Anterior cingulate cortex (tissue), 58 donors: ENCODE measurements around the gene UQCC2.

Experiments
- DNase-seq, 58 donors: peaks; one replicate each; lab custom pipeline; 2025; lab: John Stamatoyannopoulos, UW

Gene UQCC2

DNA sequence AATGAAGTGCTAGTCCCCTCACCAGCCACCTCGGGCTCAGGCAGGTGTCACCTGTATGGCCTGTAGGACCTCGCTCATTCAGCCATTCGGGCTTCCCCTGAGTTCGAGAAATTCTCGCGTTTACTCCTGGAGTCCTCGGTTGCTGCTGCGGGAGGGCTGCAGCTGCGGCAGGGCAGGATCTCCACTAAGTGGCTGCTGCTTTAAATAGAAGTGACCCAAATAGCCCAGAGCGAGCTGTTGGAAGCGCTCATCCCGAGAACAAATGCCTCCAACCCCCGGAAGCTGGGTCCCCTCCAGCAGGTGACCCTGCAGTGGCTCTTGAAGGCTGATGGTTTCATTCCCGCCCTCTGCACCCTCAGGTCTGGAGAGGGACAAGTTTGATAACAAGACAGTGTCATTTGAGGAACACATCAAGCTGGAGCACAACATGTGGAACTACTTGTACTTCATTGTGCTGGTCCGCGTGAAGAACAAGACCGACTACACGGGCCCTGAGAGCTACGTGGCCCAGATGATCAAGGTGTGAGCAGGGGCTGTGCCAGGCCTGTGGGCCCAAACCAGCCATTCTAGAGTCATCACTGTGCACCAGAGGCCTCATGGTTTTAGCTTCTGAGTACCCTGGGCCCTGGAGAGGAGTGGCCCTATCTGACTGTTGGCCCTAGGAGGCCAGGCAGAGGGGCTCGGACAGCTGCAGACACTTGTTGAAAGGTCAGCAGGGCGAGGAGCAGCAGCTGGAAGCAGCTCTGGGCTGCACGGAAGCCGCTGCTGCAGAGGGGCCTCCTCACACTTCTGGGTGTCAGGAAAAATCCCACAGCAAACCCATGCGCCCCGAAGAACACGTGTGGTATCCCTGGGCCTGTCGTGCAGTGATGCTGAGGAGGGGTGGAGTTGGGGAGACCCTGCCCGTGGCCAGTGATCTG lies 18.1 kb downstream of the UQCC2 start:
- peak in 3 of 58 donors; percentile 13 to 46 (median 17) for DNase-seq

DNA sequence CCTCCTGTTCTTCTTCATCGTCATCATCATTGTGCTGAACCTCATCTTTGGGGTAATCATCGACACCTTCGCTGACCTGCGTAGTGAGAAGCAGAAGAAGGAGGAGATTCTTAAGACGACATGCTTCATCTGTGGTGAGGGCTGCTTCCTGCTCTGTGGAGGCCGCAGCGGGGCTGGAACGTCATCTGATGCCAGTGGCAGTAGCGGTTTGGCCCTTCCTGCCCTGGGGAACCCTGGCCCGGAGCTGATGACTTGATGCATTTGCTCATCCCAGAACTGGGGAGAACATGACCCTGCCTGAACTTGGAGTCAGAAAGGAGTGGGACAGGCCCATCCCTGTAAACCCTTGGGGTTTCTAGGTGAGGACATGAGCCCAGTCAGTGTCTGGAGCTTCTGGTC lies 18.7 kb downstream of the UQCC2 start:
- no peak for DNase-seq

DNA sequence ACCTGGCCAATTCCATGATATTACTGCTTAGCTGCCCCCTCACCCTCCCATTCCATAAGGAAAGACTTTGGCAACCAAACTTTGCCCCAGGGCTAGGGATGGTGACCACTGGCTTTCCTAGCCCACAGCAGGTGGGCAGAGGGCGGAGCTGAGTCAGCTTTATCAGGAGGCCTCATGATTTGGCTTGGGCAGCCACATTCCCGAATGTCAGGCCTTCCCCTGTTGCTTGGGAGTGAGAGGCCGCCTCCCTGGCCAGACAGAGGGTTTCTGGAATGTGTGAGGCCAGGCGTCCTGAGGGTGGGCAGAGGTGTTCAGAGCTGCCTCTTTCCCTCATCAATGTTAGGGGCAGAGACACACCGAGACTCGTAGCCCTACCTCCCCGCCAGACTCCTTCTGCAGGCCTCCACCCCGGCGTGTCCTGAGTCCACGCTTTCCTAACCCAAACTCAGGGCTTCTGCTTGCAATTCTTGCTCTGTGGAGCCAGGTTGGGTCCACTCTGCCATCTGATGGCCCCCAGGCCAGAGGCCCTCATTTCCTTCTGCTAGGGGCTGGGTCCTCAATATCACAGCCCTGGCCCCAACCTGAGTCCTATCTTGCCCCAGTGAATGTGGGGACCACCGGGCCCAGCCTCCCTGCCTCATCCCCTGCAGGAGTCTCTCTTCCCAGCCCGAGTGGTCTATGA lies 19.3 kb downstream of the UQCC2 start:
- no peak for DNase-seq

DNA sequence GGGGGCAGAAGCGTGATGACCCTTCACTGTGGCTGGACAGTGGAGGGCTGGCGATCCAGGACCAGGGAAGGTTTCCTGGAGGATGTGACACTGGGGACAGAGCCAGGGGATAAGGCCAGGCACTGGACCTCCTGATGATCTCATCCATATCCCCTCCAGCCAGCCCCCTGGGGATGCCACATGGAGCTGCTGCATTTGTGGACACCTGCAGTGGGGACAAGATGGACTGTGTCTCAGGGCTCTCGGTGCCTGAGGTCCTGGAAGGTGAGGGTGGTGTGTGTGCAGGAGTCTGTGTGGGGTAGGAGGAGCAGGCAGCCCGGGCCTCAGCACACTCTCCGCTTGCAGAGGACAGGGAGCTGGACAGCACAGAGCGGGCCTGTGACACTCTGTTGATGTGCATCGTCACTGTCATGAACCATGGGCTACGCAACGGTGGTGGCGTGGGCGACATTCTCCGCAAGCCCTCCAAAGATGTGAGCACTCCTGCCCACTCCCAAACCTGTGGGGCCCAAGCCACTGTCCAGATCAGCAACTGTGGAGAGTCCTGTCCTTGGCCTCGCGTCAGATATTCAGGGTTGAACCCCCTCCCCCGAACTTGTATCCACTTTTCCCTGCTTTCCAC lies 19.9 kb downstream of the UQCC2 start:
- no peak for DNase-seq

DNA sequence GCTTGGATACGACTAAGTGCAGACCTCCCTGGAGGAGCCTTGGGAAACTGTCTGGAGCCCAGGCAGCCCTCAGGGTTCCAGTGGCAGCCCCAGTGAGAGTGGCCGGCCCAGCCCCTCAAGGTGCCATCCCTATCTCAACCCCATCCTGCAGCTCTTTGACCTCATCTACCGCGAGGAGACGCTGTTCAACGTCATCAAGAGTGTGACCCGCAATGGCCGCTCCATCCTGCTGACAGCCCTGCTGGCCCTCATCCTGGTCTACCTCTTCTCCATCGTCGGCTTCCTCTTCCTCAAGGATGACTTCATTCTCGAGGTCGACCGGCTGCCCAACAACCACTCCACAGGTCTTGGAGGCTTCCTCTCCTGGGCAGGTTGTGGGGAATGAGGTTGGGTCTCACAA lies 20.7 kb downstream of the UQCC2 start:
- no peak for DNase-seq

DNA sequence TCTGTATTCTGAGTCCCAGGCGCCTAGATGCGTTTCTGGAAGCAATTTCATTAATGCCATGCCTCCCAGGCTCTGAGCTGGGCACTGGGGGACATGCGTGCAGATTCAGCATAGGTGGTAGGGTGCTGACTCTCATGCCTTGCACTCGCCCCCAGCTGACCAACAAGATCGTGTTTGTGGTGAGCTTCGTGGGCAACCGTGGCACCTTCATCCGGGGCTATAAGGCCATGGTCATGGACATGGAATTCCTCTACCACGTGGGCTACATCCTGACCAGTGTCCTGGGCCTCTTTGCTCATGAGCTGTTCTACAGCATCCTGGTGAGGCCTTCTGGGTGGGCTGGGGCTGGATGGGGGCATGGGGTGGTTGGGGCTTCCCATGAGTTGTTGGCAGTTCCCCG lies 21.6 kb downstream of the UQCC2 start:
- no peak for DNase-seq

DNA sequence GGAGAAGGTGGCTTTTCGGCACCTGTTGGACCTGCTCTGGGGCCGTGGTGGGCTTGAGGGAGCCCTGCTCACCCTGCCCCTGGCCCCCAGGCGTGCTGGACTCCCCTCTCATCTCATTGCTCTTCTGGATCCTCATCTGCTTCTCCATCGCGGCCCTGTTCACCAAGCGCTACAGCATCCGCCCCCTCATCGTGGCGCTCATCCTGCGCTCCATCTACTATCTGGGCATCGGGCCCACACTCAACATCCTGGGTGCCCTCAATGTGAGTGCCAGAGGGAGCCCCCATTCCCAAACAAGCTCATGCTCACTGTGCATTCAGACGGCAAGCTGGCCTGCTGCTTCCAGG lies 22.4 kb downstream of the UQCC2 start:
- peak in 7 of 58 donors; percentile 6 to 26 (median 17) for DNase-seq

DNA sequence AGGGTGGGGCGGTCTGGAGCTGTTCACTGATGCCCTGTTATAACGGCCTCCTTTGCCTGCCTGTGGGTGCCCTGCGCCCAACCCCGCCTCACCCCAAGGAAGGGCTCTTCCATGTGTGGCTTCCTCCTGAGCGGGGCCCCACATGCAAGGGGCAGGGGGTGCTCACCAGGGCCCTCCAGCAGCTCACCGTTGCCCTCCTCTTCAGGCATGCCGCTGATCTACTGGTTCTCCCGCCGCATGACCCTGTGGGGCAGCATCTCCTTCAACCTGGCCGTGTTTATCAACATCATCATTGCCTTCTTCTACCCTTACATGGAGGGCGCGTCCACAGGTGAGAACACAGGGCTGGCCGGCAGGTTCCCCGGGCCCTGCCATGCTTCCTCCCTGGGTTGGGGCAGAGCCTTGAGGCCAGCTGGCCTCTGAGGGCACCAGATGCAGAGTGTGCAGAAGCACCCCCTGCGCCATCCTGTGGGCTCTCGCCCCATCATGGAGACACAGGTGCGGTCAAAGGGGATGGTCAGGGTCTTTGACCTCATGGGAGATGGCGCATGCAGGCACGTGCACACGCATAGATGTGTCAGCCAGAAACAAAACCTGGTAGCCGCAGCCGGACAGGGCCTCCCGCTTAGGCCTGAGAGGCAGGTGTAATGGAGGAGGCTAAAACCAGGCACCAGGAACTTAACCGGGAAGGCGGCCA lies 22.9 kb downstream of the UQCC2 start:
- no peak for DNase-seq

DNA sequence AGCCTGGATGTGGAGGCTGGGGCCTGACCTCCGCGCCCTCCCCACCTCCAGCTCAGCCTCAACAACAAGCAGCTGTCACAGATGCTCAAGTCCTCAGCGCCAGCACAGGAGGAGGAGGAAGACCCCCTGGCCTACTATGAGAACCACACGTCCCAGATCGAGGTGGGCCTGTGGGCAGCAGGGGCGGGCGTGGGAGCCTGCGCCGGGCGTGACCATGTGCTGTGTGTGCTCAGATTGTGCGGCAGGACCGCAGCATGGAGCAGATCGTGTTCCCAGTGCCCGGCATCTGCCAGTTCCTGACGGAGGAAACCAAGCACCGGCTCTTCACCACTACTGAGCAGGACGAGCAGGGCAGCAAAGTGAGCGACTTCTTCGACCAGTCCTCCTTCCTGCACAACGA lies 23.5 kb downstream of the UQCC2 start:
- no peak for DNase-seq

DNA sequence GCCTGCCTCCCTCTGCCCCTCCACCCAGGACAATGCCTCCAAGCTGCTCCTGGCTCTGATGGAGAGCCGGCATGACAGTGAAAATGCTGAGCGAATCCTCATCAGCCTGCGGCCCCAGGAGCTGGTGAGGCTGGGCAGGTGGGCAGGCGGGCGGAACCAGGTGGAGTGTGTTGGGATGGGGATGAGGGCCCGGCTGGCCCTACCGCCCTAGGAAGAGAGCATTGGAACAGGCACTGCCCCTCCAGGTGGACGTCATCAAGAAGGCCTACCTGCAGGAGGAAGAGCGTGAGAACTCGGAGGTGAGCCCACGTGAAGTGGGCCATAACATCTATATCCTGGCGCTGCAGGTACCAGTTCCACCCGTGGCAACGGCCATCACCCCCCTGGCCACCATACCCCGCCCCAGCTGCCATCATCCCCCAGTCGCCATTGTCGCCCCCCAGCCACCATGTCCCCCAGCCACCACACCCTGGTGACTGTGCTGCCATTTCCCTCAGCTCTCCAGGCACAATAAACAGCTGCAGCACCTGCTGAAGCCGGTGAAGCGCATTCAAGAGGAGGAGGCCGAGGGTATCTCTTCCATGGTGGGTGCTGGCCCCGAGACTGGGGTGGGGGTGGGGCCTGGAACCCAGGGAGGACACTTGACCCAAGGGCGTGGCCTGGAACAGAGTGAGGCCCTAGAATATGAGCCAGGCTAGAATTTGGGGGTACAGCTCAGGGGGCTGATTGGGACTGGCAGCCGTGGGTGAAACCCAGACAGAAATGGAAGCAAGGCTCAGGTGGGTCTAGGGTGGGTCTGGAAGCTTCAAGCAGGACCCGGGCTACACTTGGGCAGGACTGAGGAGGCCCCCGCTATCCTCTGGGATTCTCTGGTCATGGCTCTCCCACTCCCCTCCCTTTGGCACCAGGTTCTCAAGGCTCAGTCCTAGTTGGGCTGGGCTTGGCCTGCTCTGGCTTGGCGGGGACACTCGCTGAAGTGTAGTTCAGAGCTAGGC lies 24.2 kb downstream of the UQCC2 start:
- no peak for DNase-seq

DNA sequence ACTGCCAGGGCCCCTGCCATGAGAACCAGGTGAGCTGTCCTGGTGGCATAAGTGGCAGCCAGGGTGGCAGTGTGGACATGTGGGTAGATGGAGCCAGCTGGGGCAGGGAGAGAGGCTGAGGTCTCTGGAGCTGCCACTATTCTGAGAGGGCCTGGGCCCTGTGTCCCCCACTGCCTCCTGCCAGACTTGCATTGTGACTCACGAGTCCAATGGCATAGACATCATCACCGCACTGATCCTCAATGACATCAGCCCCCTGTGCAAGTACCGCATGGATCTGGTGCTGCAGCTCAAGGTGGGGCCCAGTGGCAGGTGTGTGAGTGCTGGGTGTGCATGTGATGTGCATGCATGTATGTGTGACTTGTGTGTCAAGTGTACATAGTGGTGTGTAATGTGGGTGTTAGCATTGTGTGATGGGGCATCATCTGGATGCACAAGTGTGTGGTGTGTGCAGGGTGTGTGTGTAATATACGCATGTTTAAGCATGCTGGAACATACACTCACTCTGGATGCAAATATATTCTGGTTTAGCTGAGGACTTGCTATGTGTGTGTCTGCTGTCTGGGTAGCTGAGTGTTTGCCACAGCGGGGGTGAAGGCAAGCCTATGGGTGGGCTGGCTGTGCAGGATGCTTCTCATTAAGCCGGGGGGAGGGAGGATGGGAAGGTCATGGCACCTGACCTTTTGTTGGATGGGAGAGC lies 25.1 kb downstream of the UQCC2 start:
- no peak for DNase-seq

DNA sequence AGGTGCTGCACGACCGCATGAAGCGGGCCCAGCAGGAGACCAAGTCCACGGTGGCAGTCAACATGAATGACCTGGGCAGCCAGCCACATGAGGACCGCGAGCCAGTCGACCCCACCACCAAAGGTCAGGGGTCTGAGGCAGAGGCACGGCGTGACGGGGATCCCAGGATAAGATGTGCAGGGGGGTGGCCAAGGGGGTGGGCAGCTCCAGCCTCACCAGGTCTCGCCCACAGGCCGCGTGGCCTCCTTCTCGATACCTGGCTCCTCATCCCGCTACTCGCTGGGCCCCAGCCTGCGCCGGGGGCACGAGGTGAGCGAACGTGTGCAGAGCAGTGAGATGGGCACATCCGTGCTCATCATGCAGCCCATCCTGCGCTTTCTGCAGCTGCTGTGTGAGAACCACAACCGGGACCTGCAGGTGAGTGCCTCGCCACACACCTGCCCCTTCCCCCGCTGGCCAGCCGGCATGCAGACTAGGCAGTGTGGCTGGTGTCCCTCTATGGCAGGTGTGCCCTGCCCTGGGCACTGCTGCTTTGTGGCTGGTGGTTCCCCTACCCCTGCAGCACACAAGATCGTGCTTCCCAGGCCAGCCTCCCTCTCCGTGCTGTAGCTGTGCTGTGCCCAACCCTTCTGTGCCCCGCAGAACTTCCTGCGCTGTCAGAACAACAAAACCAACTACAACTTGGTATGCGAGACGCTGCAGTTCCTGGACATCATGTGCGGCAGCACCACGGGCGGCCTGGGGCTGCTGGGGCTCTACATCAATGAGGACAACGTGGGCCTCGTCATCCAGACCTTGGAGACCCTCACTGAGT lies 25.9 kb downstream of the UQCC2 start:
- no peak for DNase-seq

DNA sequence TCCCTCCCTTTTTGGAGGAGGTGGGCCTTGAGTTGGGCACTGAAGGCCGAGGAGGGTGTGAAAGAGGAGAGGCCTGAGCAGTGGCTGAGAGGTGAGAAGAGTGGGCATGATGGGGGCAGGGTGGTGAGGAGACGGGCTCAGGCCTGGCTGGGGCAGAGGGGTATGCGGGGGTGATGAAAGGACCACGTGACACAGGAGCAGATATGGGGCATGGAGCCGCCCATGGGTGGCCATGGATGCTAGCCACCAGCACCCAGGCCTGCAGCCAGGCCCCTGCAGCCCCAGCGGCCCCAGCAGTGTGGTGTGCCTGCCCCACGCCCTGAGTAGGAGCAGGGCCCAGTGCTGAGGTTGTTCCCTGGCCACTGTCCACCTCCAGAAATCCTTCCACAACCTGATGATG lies 26.5 kb downstream of the UQCC2 start:
- no peak for DNase-seq

DNA sequence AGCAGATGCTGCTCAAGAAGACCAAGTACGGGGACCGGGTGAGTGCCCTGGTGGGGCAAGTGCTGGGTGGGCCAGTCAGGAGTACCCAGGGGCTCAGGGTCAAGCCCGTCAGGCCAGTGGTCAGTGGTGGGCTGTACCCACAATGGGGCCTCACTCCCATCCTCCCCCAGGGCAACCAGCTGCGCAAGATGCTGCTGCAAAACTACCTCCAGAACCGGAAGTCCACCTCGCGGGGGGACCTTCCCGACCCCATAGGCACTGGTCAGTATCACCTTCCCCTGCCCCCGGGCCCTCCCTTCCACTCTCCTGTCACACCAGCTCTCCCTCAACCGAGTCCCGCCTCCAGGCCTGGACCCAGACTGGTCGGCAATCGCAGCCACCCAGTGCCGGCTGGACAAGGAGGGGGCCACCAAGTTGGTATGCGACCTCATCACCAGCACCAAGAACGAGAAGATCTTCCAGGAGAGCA lies 27.0 kb downstream of the UQCC2 start:
- DNase-seq: no peak

DNA sequence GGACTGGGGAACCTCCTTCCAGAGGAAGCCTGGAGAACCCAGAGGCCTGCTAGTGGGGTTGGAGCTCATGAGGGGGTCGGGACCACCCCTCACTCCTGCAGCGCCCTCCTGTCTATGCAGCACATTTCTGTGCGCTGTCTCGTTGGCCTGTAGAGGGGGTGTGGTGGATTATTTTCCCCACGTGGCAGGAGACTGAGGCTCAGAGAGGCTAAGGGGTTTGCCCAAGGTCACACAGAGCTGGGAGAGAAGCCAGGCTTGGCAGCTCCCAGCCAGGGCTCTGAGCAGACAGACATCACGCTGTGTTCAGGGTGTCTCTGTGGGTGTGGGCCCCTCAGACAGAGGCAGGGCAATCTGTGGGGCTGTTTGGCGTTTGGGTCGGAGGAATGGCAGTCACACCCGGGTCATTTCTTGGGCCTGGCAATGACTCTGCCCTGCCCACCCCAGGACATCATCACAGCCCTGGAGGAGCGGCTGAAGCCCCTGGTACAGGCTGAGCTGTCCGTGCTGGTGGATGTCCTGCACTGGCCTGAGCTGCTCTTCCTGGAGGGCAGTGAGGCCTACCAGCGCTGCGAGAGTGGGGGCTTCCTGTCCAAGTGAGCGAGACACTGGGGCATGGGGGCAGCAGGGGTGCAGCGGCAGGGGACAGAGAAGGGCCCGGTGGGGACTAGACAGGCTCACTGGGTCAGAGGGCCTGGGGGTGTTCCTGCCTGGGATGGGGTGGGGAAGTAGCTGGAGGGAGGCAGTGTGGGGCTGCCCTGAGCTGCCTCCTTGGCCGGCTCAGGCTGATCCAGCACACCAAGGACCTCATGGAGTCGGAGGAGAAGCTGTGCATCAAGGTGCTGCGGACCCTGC lies 27.7 kb downstream of the UQCC2 start:
- no peak for DNase-seq

DNA sequence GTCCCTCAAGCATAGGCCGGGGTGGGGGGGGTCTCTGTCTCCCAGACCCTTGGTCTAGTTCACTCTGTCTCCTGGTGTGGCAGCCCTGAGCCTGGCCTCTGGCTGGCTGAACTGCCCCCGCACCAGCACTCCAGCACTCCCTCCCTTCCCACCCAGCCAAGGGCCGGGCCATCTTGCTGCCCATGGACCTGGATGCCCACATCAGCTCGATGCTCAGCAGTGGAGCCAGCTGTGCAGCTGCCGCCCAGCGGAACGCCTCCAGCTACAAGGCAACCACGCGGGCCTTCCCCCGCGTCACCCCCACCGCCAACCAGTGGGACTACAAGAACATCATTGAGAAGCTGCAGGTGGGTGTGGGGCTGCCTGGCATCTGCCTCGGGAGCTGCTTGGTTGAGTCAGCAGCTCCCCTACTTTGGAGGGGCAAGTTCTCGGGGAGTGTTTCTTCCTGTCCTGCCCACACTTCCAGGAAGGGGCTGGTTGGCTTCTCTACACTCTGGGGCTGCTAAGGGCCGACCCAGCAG lies 28.4 kb downstream of the UQCC2 start:
- DNase-seq: peak in 51 of 58 donors; percentile 9 to 86 (median 55)

DNA sequence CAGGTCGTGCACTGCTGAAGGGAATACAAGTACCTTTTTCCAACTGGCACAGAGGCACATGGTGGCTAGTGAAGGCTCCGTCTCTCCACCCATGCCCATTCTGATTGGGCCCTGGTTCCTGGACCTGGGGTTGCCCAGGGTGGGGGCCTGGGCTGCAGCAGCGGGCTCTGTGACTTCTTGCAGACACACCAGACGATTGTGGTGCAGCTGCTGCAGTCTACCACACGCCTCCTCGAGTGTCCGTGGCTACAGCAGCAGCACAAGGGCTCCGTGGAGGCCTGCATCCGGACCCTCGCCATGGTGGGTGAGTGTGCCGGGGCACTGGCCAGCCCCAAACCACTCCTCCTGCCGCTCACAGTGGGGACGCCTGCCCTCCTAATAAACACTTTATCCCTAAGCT lies 29.2 kb downstream of the UQCC2 start:
- no peak for DNase-seq
